ENCODE measurements around the gene UBALD1. TPM values are rescaled to one million over a fixed set of nuclear protein-coding genes. Genes with fewer than 3 reads are reported as not detected.

The UBALD1 gene
- total RNA-seq, 6 experiments from 2014 or later, result 23.5 to 33.2 (median 27.9) TPM

DNA sequence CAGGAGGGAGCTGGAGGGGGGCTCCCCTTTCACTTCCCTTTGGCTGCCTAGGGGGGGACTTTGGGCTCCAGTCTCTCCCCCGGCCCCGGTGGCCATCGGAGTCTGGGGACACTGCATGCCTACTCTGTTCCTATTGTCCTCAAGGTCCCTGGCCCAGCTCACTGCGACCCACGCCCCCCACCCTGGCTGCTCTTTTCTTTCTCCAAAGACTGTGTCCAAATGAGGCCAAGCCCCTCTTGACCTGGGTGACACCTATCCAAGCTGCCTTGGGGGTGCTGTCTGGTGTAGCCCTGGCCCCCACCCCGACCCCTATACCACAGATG lies 12.9 kb downstream of the UBALD1 start:
- H3K4me3 Mint-ChIP-seq, result no peak overlapping the region
- peaks cover 25% of the 10 kb centered on the region for H3K27me3 Mint-ChIP-seq (ENCODE audit: insufficient read depth)
- H3K27ac Mint-ChIP-seq, result no peak overlapping the region
- H3K36me3 Mint-ChIP-seq (ENCODE audit: low read depth), result no peaks in the 10 kb centered on the region
- TF ChIP-seq, protein P1, sequence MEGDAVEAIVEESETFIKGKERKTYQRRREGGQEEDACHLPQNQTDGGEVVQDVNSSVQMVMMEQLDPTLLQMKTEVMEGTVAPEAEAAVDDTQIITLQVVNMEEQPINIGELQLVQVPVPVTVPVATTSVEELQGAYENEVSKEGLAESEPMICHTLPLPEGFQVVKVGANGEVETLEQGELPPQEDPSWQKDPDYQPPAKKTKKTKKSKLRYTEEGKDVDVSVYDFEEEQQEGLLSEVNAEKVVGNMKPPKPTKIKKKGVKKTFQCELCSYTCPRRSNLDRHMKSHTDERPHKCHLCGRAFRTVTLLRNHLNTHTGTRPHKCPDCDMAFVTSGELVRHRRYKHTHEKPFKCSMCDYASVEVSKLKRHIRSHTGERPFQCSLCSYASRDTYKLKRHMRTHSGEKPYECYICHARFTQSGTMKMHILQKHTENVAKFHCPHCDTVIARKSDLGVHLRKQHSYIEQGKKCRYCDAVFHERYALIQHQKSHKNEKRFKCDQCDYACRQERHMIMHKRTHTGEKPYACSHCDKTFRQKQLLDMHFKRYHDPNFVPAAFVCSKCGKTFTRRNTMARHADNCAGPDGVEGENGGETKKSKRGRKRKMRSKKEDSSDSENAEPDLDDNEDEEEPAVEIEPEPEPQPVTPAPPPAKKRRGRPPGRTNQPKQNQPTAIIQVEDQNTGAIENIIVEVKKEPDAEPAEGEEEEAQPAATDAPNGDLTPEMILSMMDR (IDR thresholded peaks at IDR 0.05), result no peak
- no peaks in the 10 kb centered on the region for H3K4me1 Mint-ChIP-seq (ENCODE audit: low read depth)
- H3K9me3 Mint-ChIP-seq, result no peaks in the 10 kb centered on the region
- DNase-seq, result no peak

DNA sequence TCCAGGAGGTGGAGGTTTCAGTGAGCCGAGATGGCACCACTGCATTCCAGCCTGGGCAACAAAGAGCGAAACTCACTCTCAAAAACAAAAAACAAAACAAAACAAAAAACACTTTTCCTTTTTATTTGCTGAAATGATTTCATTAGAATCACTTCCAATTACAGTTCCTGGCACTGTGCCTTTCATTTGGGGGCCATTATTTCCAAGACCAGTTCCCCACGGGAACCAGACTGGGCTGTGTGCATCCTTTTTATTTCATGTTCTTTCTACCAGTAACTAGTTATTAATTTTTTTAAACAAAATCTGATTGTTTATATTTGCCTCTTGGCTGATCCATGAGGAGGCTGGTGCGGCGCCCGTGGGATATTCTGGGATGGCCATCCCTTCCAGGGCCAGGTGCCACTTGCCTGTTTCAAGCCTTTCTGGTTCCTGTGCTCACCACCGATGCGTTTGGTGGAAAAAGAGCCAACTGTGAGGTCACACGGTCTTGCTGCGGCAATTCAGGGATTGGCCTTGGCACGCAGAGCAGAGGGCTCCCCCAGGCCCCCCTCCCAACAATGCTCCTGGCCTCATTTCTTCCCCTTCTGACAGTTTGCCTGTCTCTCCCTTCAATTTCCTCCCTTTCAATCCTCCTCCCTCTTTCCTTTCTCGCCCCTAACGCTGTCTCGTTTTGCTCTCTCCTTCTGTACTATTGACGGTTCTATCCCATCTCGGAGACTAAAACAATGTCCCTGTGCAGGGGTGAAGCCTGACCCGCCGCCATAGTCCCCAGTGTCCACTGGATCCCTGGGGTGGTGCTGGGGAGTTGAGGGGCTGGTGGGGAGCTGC lies 13.4 kb downstream of the UBALD1 start:
- peaks cover 31% of the 10 kb centered on the region for H3K27me3 Mint-ChIP-seq (ENCODE audit: insufficient read depth)
- H3K27ac Mint-ChIP-seq, result no peak overlapping the region
- H3K9me3 Mint-ChIP-seq, result no peaks in the 10 kb centered on the region

DNA sequence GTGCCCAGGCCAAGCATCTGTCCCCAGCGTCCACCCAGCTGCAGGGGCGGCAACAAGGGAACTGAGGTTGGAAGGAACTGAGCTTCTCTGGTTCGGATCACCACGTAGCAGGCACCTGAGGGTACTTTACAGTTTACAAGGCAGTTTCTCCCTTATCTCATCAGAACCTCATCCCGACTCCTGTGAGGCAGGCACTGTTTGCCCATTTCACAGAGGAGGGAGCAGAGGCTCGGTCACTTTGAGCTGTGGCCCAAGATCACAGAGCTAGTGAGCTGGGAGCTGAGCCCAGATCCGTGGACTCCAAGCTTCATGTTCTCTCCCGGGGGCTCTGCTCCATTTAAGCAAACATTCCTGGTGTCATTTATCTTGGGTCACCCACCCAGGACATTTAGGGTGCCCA lies 15.1 kb downstream of the UBALD1 start:
- Mint-ChIP-seq H3K4me1 (ENCODE audit: low read depth) (no peaks in the 10 kb centered on the region), H3K27me3 (ENCODE audit: insufficient read depth) (peaks cover 41% of the 10 kb centered on the region), H3K9me3 (no peaks in the 10 kb centered on the region), H3K36me3 (ENCODE audit: low read depth) (no peaks in the 10 kb centered on the region), H3K27ac (no peak overlapping the region), H3K4me3 (no peak overlapping the region)
- DNase-seq, result no peak
- TF ChIP-seq, protein P1 (IDR thresholded peaks at IDR 0.05), result no peak

More for the DNA sequence above, 13.4 kb downstream of the UBALD1 start:
- Mint-ChIP-seq H3K4me1 (ENCODE audit: low read depth) (no peaks in the 10 kb centered on the region), H3K36me3 (ENCODE audit: low read depth) (no peaks in the 10 kb centered on the region), H3K4me3 (no peak overlapping the region)
- TF ChIP-seq, protein P1 (IDR thresholded peaks at IDR 0.05), result no peak
- no peak for DNase-seq

DNA sequence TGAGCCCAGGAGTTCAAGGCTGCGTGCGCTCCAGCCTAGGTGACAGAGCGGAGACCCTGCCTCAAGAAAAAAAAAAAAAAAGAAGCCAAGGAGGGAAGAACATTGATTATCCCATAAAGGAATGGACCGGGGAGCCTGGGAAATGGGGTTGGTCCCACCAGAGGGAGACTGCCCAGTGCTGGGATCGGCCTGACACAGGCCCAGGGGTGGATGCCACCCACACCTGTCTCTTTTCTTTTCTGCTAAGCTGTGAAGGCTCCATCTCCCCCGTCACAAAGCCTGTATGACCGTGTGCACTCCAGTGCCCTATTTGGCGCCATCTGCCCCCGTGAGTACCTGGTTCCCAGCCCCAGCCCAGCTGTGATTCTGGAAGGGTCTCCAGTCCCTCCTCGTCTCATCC lies 15.7 kb downstream of the UBALD1 start:
- Mint-ChIP-seq H3K27ac (no peak overlapping the region), H3K27me3 (ENCODE audit: insufficient read depth) (peaks cover 45% of the 10 kb centered on the region), H3K36me3 (ENCODE audit: low read depth) (no peaks in the 10 kb centered on the region), H3K4me1 (ENCODE audit: low read depth) (no peaks in the 10 kb centered on the region), H3K9me3 (no peaks in the 10 kb centered on the region), H3K4me3 (no peak overlapping the region)
- no peak for DNase-seq
- TF ChIP-seq, protein P1 (IDR thresholded peaks at IDR 0.05), result no peak

DNA sequence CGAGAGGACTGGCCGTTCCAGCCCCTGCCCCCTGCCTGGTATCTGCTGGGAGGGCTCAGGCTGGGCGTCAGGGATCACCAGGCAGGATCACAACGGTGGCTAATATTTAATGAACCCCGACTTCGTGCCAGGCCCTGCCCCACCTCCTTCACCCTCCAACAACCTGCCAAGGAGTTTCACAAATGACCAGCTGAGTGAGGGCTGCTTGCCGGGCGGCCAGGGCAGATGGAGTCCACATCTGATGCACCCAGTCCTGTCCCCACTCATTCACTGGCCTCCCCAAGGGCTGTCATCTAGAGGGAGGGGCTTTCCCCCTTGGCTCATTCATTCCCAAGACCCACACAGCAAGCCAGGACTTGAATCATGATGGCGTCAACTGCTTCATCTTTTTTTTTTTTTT lies 17.5 kb downstream of the UBALD1 start:
- no peak overlapping the region for H3K27ac Mint-ChIP-seq
- no peak overlapping the region for H3K4me3 Mint-ChIP-seq
- H3K9me3 Mint-ChIP-seq, result no peaks in the 10 kb centered on the region
- no peak for DNase-seq
- TF ChIP-seq, protein P1 (IDR thresholded peaks at IDR 0.05), result no peak
- H3K4me1 Mint-ChIP-seq (ENCODE audit: low read depth), result no peaks in the 10 kb centered on the region
- H3K27me3 Mint-ChIP-seq (ENCODE audit: insufficient read depth), result peaks cover 42% of the 10 kb centered on the region
- H3K36me3 Mint-ChIP-seq (ENCODE audit: low read depth), result no peaks in the 10 kb centered on the region
